ENCODE data around the gene WWOX.

Gene WWOX

GRCh38 chr16:79100447-79100846 is 1001.0 kb downstream of the WWOX start:
- no peaks in the 10 kb centered on the region for H3K36me3 Mint-ChIP-seq (ENCODE audit: low read depth)
- H3K4me3 Mint-ChIP-seq, result no peak overlapping the region
- no peak overlapping the region for H3K27ac Mint-ChIP-seq
- H3K4me1 Mint-ChIP-seq (ENCODE audit: low read depth), result peaks cover 4% of the 10 kb centered on the region
- peaks cover 28% of the 10 kb centered on the region for H3K27me3 Mint-ChIP-seq (ENCODE audit: low read depth)
- no peaks in the 10 kb centered on the region for H3K9me3 Mint-ChIP-seq

DNA sequence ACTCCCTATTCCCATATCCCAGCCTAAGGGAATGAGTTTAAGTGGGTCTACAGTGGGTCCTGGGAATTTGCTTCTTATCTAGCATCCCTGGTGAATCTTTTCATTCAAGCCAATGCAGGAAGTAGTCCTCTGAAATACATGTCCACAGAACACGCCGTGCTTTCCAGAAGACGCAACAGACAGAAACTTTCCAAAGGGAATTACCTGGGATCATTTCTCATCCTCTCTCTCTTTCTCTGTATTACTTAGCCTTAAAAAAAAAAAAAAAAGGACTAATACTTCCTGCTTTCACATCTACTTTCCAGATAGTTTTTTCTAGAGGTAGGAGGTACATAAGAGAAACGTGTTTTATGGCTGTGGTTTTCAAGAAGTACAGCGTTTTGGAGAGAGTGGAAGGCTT is 1002.0 kb downstream of the WWOX start:
- peaks cover 19% of the 10 kb centered on the region for H3K27me3 Mint-ChIP-seq (ENCODE audit: low read depth)
- peaks cover 2% of the 10 kb centered on the region for H3K4me1 Mint-ChIP-seq (ENCODE audit: low read depth)
- no peaks in the 10 kb centered on the region for H3K9me3 Mint-ChIP-seq
- H3K4me3 Mint-ChIP-seq, result no peak overlapping the region
- no peak overlapping the region for H3K27ac Mint-ChIP-seq
- no peaks in the 10 kb centered on the region for H3K36me3 Mint-ChIP-seq (ENCODE audit: low read depth)

DNA sequence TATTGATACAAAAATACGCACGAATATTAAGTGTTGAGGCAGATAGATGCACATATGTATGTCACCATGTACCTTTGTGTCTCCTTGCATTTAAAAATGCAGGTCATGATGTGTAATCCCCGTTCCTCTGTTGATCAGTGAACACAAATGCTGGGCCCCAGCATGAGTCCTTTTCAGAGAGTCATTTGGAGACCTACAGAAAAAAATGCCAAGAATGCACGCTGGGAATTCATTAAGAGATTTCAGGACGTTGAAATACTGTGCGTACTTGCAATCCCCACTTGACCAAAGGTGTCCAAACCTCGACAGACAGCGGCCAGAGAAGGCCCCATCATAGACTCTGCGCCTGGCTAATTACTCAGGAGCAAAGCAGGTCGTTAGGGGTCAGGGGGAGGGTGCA is 1005.1 kb downstream of the WWOX start:
- no peak overlapping the region for H3K27ac Mint-ChIP-seq
- no peaks in the 10 kb centered on the region for H3K36me3 Mint-ChIP-seq (ENCODE audit: low read depth)
- peaks cover 14% of the 10 kb centered on the region for H3K27me3 Mint-ChIP-seq (ENCODE audit: low read depth)
- H3K9me3 Mint-ChIP-seq, result no peaks in the 10 kb centered on the region
- H3K4me1 Mint-ChIP-seq (ENCODE audit: low read depth), result peaks cover 2% of the 10 kb centered on the region
- H3K4me3 Mint-ChIP-seq, result no peak overlapping the region

DNA sequence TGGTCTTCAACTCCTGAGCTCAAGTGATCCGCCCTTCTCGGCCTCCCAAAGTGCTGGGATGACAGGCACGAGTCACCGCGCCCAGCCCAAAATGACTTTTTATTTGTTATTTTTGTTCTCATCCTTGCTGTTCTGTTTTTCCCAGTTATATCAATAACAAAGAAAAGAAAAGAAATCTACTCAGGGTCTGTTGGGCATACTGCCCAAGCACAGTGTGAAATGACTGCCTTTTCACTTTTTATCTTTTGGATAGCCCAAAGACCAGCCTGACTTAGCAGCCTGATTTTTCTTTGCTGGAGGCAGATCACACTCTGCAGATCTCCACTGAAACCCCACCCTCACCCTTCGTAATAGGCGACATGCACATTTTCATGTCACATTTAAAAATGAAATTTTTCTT is 1007.8 kb downstream of the WWOX start:
- Mint-ChIP-seq H3K4me1 (ENCODE audit: low read depth) (no peaks in the 10 kb centered on the region), H3K27ac (no peak overlapping the region), H3K4me3 (no peak overlapping the region), H3K9me3 (no peaks in the 10 kb centered on the region), H3K36me3 (ENCODE audit: low read depth) (no peaks in the 10 kb centered on the region), H3K27me3 (ENCODE audit: low read depth) (peaks cover 14% of the 10 kb centered on the region)

GRCh38 chr16:79109771-79110170 is 1010.3 kb downstream of the WWOX start:
- Mint-ChIP-seq H3K9me3 (peaks cover 10% of the 10 kb centered on the region), H3K36me3 (ENCODE audit: low read depth) (no peaks in the 10 kb centered on the region)

DNA sequence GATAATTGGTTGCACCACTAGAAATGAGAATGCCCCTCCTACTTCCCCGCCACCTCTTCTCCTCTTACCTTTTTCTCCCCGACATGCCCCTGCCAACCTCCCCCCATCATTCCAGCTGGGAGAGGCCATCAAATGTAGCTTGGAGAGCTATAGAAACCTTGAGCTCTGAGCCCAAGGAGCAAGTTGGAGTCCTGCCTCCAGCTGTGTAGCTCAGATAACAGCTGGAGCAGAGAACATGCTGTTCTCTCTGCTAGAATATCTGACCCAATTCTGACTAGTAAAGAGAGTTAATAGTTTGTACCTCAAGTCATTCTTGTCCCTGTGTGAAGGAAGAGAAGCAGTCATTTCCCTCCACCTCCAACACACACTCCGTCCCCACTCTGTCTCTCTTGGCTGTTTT is 1010.8 kb downstream of the WWOX start:
- Mint-ChIP-seq H3K4me1 (ENCODE audit: low read depth) (no peaks in the 10 kb centered on the region), H3K27ac (no peak overlapping the region), H3K36me3 (ENCODE audit: low read depth) (no peaks in the 10 kb centered on the region), H3K4me3 (no peak overlapping the region), H3K9me3 (peaks cover 10% of the 10 kb centered on the region), H3K27me3 (ENCODE audit: low read depth) (peaks cover 14% of the 10 kb centered on the region)

More at GRCh38 chr16:79109771-79110170, 1010.3 kb downstream of the WWOX start:
- Mint-ChIP-seq H3K27me3 (ENCODE audit: low read depth) (peaks cover 14% of the 10 kb centered on the region), H3K27ac (no peak overlapping the region), H3K4me3 (no peak overlapping the region), H3K4me1 (ENCODE audit: low read depth) (no peaks in the 10 kb centered on the region)

DNA sequence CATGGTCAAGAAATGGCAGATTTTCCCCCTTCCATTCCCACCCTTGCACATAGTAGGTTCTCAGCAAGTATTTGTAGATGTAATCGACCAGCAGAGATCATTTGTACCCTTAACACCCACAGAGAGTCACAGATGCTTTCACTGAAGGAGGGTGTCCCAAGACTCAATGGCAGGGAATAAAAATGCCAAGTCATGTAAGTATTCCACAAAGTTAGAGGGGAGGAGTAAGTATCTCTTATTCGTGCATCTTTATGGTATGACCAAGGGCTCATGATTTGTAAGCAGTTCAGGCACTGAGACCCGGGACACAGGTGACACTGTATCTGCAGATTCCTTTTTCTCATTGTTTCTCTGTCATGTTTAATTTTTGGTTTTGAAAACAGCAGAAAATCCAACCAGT is 1011.5 kb downstream of the WWOX start:
- no peak overlapping the region for H3K4me3 Mint-ChIP-seq
- no peak overlapping the region for H3K27ac Mint-ChIP-seq
- H3K4me1 Mint-ChIP-seq (ENCODE audit: low read depth), result no peaks in the 10 kb centered on the region
- no peaks in the 10 kb centered on the region for H3K36me3 Mint-ChIP-seq (ENCODE audit: low read depth)
- peaks cover 14% of the 10 kb centered on the region for H3K27me3 Mint-ChIP-seq (ENCODE audit: low read depth)
- H3K9me3 Mint-ChIP-seq, result peaks cover 10% of the 10 kb centered on the region

GRCh38 chr16:79112462-79112861 is 1013.0 kb downstream of the WWOX start:
- H3K4me1 Mint-ChIP-seq (ENCODE audit: low read depth), result no peaks in the 10 kb centered on the region

GRCh38 chr16:79113826-79114225 is 1014.4 kb downstream of the WWOX start:
- no peak overlapping the region for H3K27ac Mint-ChIP-seq
- H3K4me3 Mint-ChIP-seq, result no peak overlapping the region
- peaks cover 13% of the 10 kb centered on the region for H3K9me3 Mint-ChIP-seq
- H3K36me3 Mint-ChIP-seq (ENCODE audit: low read depth), result no peaks in the 10 kb centered on the region
- no peaks in the 10 kb centered on the region for H3K4me1 Mint-ChIP-seq (ENCODE audit: low read depth)
- peaks cover 17% of the 10 kb centered on the region for H3K27me3 Mint-ChIP-seq (ENCODE audit: low read depth)

More at GRCh38 chr16:79112462-79112861, 1013.0 kb downstream of the WWOX start:
- no peaks in the 10 kb centered on the region for H3K36me3 Mint-ChIP-seq (ENCODE audit: low read depth)
- H3K9me3 Mint-ChIP-seq, result peaks cover 10% of the 10 kb centered on the region
- H3K27ac Mint-ChIP-seq, result no peak overlapping the region
- peaks cover 15% of the 10 kb centered on the region for H3K27me3 Mint-ChIP-seq (ENCODE audit: low read depth)
- no peak overlapping the region for H3K4me3 Mint-ChIP-seq

DNA sequence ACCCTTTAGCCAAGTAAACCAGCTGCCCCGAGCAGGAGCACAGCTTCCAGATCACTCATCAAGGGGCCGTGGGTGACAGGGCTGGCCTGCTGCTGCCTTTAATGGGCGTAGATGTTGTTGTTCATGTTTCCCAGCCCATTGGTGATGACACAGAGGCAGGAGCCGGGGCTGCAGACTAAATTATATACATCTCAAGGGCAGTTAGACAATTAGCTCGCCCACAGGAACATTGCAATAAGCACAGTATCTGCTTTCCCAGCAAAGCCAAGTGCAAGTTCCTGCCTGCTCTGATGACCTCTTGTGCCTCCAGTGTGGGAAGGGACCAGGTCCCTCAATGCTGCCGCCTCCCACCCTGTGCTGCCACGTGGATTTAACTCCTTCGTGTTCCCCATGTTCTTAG is 1015.3 kb downstream of the WWOX start:
- Mint-ChIP-seq H3K27ac (no peak overlapping the region), H3K4me3 (no peak overlapping the region)

DNA sequence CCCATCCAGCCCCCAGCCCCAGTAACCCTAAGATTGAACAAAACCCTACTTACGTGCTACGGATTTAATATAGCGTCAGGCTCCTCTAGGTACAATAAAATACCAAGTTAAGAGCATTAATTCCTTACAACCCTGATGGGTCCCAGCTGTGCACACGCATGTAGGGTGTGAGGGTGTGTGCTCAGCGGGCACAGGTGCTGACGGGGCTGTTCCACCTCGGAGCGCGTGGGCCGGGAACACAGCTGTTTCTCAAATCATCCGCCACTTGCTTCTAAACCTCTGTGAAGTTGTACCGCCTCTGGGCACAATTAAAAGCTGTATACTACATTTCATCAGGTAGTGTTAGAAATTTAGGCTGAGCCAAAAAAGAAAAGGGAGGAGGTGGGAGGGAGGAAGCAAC is 1022.5 kb downstream of the WWOX start:
- Mint-ChIP-seq H3K27ac (no peak overlapping the region), H3K27me3 (ENCODE audit: low read depth) (peaks cover 5% of the 10 kb centered on the region), H3K9me3 (peaks cover 8% of the 10 kb centered on the region), H3K4me1 (ENCODE audit: low read depth) (no peaks in the 10 kb centered on the region), H3K36me3 (ENCODE audit: low read depth) (no peaks in the 10 kb centered on the region), H3K4me3 (no peak overlapping the region)

More for the DNA sequence above, 1015.3 kb downstream of the WWOX start:
- no peaks in the 10 kb centered on the region for H3K36me3 Mint-ChIP-seq (ENCODE audit: low read depth)
- peaks cover 13% of the 10 kb centered on the region for H3K9me3 Mint-ChIP-seq
- no peaks in the 10 kb centered on the region for H3K4me1 Mint-ChIP-seq (ENCODE audit: low read depth)
- H3K27me3 Mint-ChIP-seq (ENCODE audit: low read depth), result peaks cover 17% of the 10 kb centered on the region

- Mint-ChIP-seq H3K4me3 (no peak overlapping the region), H3K4me1 (ENCODE audit: low read depth) (no peaks in the 10 kb centered on the region), H3K36me3 (ENCODE audit: low read depth) (no peaks in the 10 kb centered on the region), H3K9me3 (peaks cover 8% of the 10 kb centered on the region), H3K27ac (no peak overlapping the region), H3K27me3 (ENCODE audit: low read depth) (peaks cover 5% of the 10 kb centered on the region)
Measured at GRCh38 chr16:79122343-79122742, 1022.9 kb downstream of the WWOX start.

- Mint-ChIP-seq H3K9me3 (peaks cover 10% of the 10 kb centered on the region), H3K27ac (no peak overlapping the region), H3K4me3 (no peak overlapping the region), H3K27me3 (ENCODE audit: low read depth) (no peaks in the 10 kb centered on the region), H3K4me1 (ENCODE audit: low read depth) (no peaks in the 10 kb centered on the region), H3K36me3 (ENCODE audit: low read depth) (no peaks in the 10 kb centered on the region)
Measured at GRCh38 chr16:79124016-79124756, 1024.7 kb downstream of the WWOX start.

GRCh38 chr16:79127766-79128165 is 1028.3 kb downstream of the WWOX start:
- Mint-ChIP-seq H3K4me1 (ENCODE audit: low read depth) (no peaks in the 10 kb centered on the region), H3K27me3 (ENCODE audit: low read depth) (no peaks in the 10 kb centered on the region), H3K27ac (no peak overlapping the region), H3K36me3 (ENCODE audit: low read depth) (no peaks in the 10 kb centered on the region), H3K4me3 (no peak overlapping the region), H3K9me3 (peaks cover 4% of the 10 kb centered on the region)

DNA sequence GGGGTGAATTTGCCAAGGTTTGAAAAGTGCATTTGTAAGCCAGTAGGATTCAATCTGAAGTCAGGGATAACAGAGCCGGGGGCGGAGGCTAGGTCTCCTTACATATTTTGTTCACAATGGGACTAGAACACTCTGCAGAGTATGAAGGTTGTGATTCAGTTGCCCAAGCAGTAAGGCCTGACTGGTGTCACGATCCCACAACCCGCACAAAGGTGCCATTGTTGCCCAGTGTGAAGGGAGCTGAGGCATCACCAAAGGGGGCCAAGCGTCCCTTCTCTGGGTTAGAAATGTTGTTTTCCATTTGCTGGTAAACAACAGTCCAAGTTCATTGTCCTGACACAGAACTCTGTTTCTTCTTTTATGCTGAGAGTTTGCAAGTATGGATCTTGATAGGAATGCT is 1029.3 kb downstream of the WWOX start:
- no peaks in the 10 kb centered on the region for H3K36me3 Mint-ChIP-seq (ENCODE audit: low read depth)
- H3K4me1 Mint-ChIP-seq (ENCODE audit: low read depth), result no peaks in the 10 kb centered on the region
- H3K27me3 Mint-ChIP-seq (ENCODE audit: low read depth), result no peaks in the 10 kb centered on the region
- no peak overlapping the region for H3K4me3 Mint-ChIP-seq
- H3K9me3 Mint-ChIP-seq, result peaks cover 4% of the 10 kb centered on the region
- no peak overlapping the region for H3K27ac Mint-ChIP-seq
